Fibroblast of lung (primary cell): ENCODE results near the gene SDR42E1. TPM values are rescaled to one million over a fixed set of nuclear protein-coding genes. Genes with fewer than 3 reads are reported as not detected.
A peak's percentile ranks its signal among the peaks of the same experiment; 100 is the strongest.

Experiments
- DNase-seq, 2 donors: peaks; one replicate each; pipeline versions ENCODE4 v3.0.0 to v3.0.0-alpha.2; 2010; ENCODE audit warnings: low read depth in 2 of 2
- H2AFZ ChIP-seq: 2 replicates; pipeline ENCODE4 v1.5.1; 2012; ENCODE audit warnings: low read length, control low read depth, inconsistent platforms
- H3K27ac ChIP-seq: 2 replicates; pipeline ENCODE4 v1.5.1; 2011; ENCODE audit warnings: low read length, control low read depth; ENCODE audit not compliant: insufficient read depth
- H3K27me3 ChIP-seq: 2 replicates; pipeline ENCODE4 v1.5.1; 2011; ENCODE audit warnings: mild to moderate bottlenecking, low read length; ENCODE audit not compliant: control insufficient read depth, insufficient read depth
- H3K36me3 ChIP-seq: 2 replicates; pipeline ENCODE4 v1.5.1; 2011; ENCODE audit warnings: low read length; ENCODE audit not compliant: control insufficient read depth, insufficient read depth
- H3K4me1 ChIP-seq: 2 replicates; pipeline ENCODE4 v1.5.1; 2011; ENCODE audit warnings: low read length; ENCODE audit not compliant: control insufficient read depth, insufficient read depth; ENCODE audit errors: extremely low read depth
- H3K4me2 ChIP-seq: 2 replicates; pipeline ENCODE4 v1.5.1; 2011; ENCODE audit warnings: low read length, control low read depth; ENCODE audit not compliant: insufficient read depth; ENCODE audit errors: extremely low read depth
- H3K4me3 ChIP-seq, 4 experiments: fragments of 200-600 bp in 1 of 4; sonication (generic) in 1 of 4; replicated peaks in 1 of 4; 2 replicates each; pipeline ENCODE4 v1.5.1; 2011 to 2016; ENCODE audit warnings: low read length in 4 of 4, low read depth in 3 of 4, mild to moderate bottlenecking in 3 of 4, control low read depth in 2 of 4, inconsistent platforms in 1 of 4, mixed read lengths in 1 of 4; ENCODE audit not compliant: insufficient read depth in 1 of 4; ENCODE audit errors: control extremely low read depth in 1 of 4
- H3K79me2 ChIP-seq: 2 replicates; pipeline ENCODE4 v1.5.1; 2012; ENCODE audit warnings: mild to moderate bottlenecking, low read length, inconsistent platforms; ENCODE audit not compliant: control insufficient read depth, insufficient read depth
- H3K9ac ChIP-seq: 2 replicates; pipeline ENCODE4 v1.5.1; 2011; ENCODE audit warnings: mild to moderate bottlenecking, low read length, control low read depth; ENCODE audit not compliant: insufficient read depth
- H3K9me3 ChIP-seq: 2 replicates; pipeline ENCODE4 v1.5.1; 2012; ENCODE audit warnings: low read depth, low read length; ENCODE audit not compliant: control insufficient read depth, insufficient read depth
- H4K20me1 ChIP-seq: 2 replicates; pipeline ENCODE4 v1.5.1; 2011; ENCODE audit warnings: low read length; ENCODE audit not compliant: control insufficient read depth, insufficient read depth; ENCODE audit errors: extremely low read depth
- CTCF ChIP-seq, 2 donors: IDR thresholded peaks in 1 of 2; conservative IDR thresholded peaks in 1 of 2; 1 replicate in 1 of 2; 2 replicates in 1 of 2; pipeline ENCODE4 v1.5.1; 2011 to 2012; ENCODE audit warnings: low read length in 2 of 2, control low read depth in 1 of 2, inconsistent platforms in 1 of 2, low read depth in 1 of 2, mild to moderate bottlenecking in 1 of 2
- EZH2 ChIP-seq: IDR thresholded peaks from 2 replicates; pipeline ENCODE4 v1.5.1; 2012; ENCODE audit warnings: low read length, control low read depth, mild to moderate bottlenecking; ENCODE audit errors: missing control alignments
- polyA plus RNA-seq, 2 donors: library from polyadenylated mRNA; depleted of rRNA in 1 of 2; stranded (reverse) in 1 of 2; unstranded in 1 of 2; fragments of >200 nt; gene quantifications; 2 replicates each; pipeline ENCODE4 v1.2.1, GENCODE V29; 2011 to 2012; ENCODE audit warnings: missing spikeins in 1 of 2
- total RNA-seq: library from RNA; depleted of rRNA; stranded (reverse); fragments of >200 nt; gene quantifications from 2 replicates; pipeline ENCODE4 v1.2.1, GENCODE V29; 2014

The SDR42E1 gene
- total and polyA plus RNA-seq, 2 donors (not counting 1 experiment from before 2014, with no cell fraction given) = 1.0 to 1.8 TPM

- no peaks in the 10 kb centered on the region for H3K4me1 ChIP-seq
- no peak overlapping the region for H3K4me2 ChIP-seq
- H3K9me3 ChIP-seq = no peaks in the 10 kb centered on the region
- no peak overlapping the region for H3K4me3 ChIP-seq
- peak in 1 of 2 donors; percentile 40 for DNase-seq
- H2AFZ ChIP-seq = no peak overlapping the region
- TF ChIP-seq CTCF (conservative IDR thresholded peaks at IDR 0.05 in 1 of 2, IDR thresholded peaks at IDR 0.05 in 1 of 2; ENCODE audit: low read depth in 1 of 2, low read length in 2 of 2) = no peak
- TF ChIP-seq EZH2 = no peak
- H3K9ac ChIP-seq = no peak overlapping the region
- H4K20me1 ChIP-seq = no peaks in the 10 kb centered on the region
- no peak overlapping the region for H3K27ac ChIP-seq
- H3K36me3 ChIP-seq = no peaks in the 10 kb centered on the region
- no peaks in the 10 kb centered on the region for H3K27me3 ChIP-seq
- H3K79me2 ChIP-seq = no peaks in the 10 kb centered on the region
Observed at GRCh38 chr16:82005027-82005830, 6.0 kb downstream of the SDR42E1 start.

DNA sequence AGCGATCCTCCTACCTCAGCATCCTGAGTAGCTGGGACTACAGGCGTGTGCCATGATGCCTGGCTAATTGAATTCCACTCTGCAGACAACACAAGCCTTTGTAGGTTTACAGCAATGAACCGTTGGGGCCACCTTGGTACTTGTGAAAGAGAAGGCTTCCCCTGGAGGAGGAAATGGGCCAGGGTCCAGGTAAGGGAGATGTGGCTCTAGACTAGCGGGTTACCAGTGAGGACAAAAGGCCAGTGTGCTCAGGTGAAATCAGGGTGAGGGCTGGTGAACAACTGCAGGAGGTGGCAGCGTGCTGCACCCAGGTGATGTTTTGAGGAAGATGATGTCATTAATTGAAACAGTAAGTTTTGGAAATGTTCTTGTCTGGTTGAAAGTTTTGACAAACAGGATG is 6.7 kb downstream of the SDR42E1 start:
- Histone ChIP-seq H3K27ac (no peak overlapping the region), H3K9me3 (no peaks in the 10 kb centered on the region), H3K27me3 (no peaks in the 10 kb centered on the region), H2AFZ (no peak overlapping the region), H3K36me3 (no peaks in the 10 kb centered on the region), H3K4me3 (no peak overlapping the region), H3K79me2 (no peaks in the 10 kb centered on the region), H3K4me2 (no peak overlapping the region), H3K4me1 (no peaks in the 10 kb centered on the region), H3K9ac (no peak overlapping the region), H4K20me1 (no peaks in the 10 kb centered on the region)
- peak in 1 of 2 donors; percentile 2 for DNase-seq
- TF ChIP-seq EZH2 = no peak
- TF ChIP-seq CTCF (conservative IDR thresholded peaks at IDR 0.05 in 1 of 2, IDR thresholded peaks at IDR 0.05 in 1 of 2; ENCODE audit: low read depth in 1 of 2, low read length in 2 of 2) = no peak

DNA sequence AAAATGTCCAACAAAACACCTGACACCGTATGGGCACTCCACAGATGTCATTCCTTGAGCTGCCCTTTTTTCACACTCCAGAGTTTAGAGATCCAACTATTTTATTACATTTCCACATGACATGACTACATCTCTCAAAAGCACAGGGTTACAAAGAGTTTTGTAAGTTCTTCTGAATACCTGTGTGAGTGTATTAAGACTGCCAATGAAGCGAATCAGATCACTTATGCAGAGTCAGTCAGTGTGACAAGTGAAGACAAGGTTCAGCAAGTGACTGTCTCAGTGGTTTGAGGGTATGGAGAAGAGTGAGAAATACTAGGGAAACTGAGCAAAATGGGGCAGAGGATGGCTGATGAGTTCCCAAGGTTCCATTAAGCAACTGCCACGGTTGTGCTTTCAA is 8.4 kb downstream of the SDR42E1 start:
- no peak overlapping the region for H3K9ac ChIP-seq
- H3K79me2 ChIP-seq = no peaks in the 10 kb centered on the region
- H3K9me3 ChIP-seq = no peaks in the 10 kb centered on the region
- TF ChIP-seq CTCF (conservative IDR thresholded peaks at IDR 0.05 in 1 of 2, IDR thresholded peaks at IDR 0.05 in 1 of 2; ENCODE audit: low read depth in 1 of 2, low read length in 2 of 2) (no peak), EZH2 (no peak)
- no peaks in the 10 kb centered on the region for H4K20me1 ChIP-seq
- no peak for DNase-seq
- no peak overlapping the region for H3K4me2 ChIP-seq
- no peak overlapping the region for H3K27ac ChIP-seq
- no peaks in the 10 kb centered on the region for H3K27me3 ChIP-seq
- peaks cover 2% of the 10 kb centered on the region for H3K4me1 ChIP-seq
- H2AFZ ChIP-seq = no peak overlapping the region
- H3K36me3 ChIP-seq = no peaks in the 10 kb centered on the region
- H3K4me3 ChIP-seq = no peak overlapping the region
